Endodermal cell (in vitro differentiated cells): ENCODE measurements around the gene EFNA2. TPM values are rescaled to one million over a fixed set of nuclear protein-coding genes. Genes with fewer than 3 reads are reported as not detected.

Experiments used
- DNase-seq: peaks from one replicate; pipeline ENCODE4 v3.0.0-alpha.2; 2017
- H3K27ac ChIP-seq: 2 replicates; pipeline ENCODE4 v1.5.1; 2013; ENCODE audit warnings: mild to moderate bottlenecking, low read depth, low read length, moderate library complexity
- H3K27me3 ChIP-seq: 2 replicates; pipeline ENCODE4 v1.6.1; 2013; ENCODE audit warnings: mild to moderate bottlenecking, low read length, moderate library complexity; ENCODE audit not compliant: insufficient read depth, control insufficient read depth, poor library complexity, severe bottlenecking
- H3K36me3 ChIP-seq: 2 replicates; pipeline ENCODE4 v1.7.0; 2013; ENCODE audit warnings: mild to moderate bottlenecking, low read length, moderate library complexity; ENCODE audit not compliant: control insufficient read depth, insufficient read depth
- H3K4me1 ChIP-seq: one replicate; pipeline ENCODE4 v1.7.0; 2013; ENCODE audit warnings: low read length; ENCODE audit not compliant: control insufficient read depth, insufficient read depth
- H3K4me3 ChIP-seq: 2 replicates; pipeline ENCODE4 v1.5.1; 2013; ENCODE audit warnings: mild to moderate bottlenecking, low read length, moderate library complexity
- H3K9ac ChIP-seq: 2 replicates; pipeline ENCODE4 v1.6.1; 2013; ENCODE audit warnings: mild to moderate bottlenecking, low read length, moderate library complexity; ENCODE audit not compliant: poor library complexity, severe bottlenecking; ENCODE audit errors: extremely low read depth
- H3K9me3 ChIP-seq: 2 replicates; pipeline ENCODE4 v1.6.1; 2013; ENCODE audit warnings: mild to moderate bottlenecking, low read length, moderate library complexity; ENCODE audit not compliant: control insufficient read depth
- H3K27ac Mint-ChIP-seq: 2 replicates; pipeline ENCODE4 v1.8.0; 2020; ENCODE audit warnings: mixed read lengths
- H3K27me3 Mint-ChIP-seq: 2 replicates; pipeline ENCODE4 v1.8.0; 2021; ENCODE audit warnings: mild to moderate bottlenecking, mixed read lengths; ENCODE audit not compliant: insufficient read depth
- H3K36me3 Mint-ChIP-seq: 2 replicates; pipeline ENCODE4 v1.8.0; 2020; ENCODE audit warnings: low read depth, mixed read lengths
- H3K4me1 Mint-ChIP-seq: 2 replicates; pipeline ENCODE4 v1.8.0; 2020; ENCODE audit warnings: mixed read lengths
- H3K4me3 Mint-ChIP-seq: 2 replicates; pipeline ENCODE4 v1.8.0; 2020; ENCODE audit warnings: mild to moderate bottlenecking, moderate library complexity, mixed read lengths
- H3K9me3 Mint-ChIP-seq: 2 replicates; pipeline ENCODE4 v1.8.0; 2020; ENCODE audit warnings: mild to moderate bottlenecking, mixed read lengths
- WGBS, 2 experiments: methylation state at CpG; one replicate each; pipeline versions ENCODE4 v1.1.5 to v1.1.7; 2013; ENCODE audit warnings: missing lambda C conversion rate in 2 of 2, mixed read lengths in 1 of 2; ENCODE audit not compliant: insufficient coverage in 1 of 2, insufficient read length in 1 of 2; 5-methylcytosine and 5-hydroxymethylcytosine counted together
- total RNA-seq, 2 donors: library from RNA; stranded (reverse); fragmentation: NEBNext Ultra II Directional in 1 of 2; extraction: Animal tissue kit (Norgen Biotek cat#: 25700) in 1 of 2; gene quantifications; 2 replicates in 1 of 2; 3 replicates in 1 of 2; pipeline ENCODE4 v1.2.1, GENCODE V29; 2021
- TF ChIP-seq, protein P1 (sequence below): fragments of 200-600 bp; sonication (generic); conservative IDR thresholded peaks from 2 replicates; pipeline ENCODE4 v1.5.0; 2021; ENCODE audit warnings: antibody characterized with exemption, mild to moderate bottlenecking

The EFNA2 gene
- total RNA-seq, 2 donors from 2014 or later, result 28.6 to 30.7 TPM

DNA sequence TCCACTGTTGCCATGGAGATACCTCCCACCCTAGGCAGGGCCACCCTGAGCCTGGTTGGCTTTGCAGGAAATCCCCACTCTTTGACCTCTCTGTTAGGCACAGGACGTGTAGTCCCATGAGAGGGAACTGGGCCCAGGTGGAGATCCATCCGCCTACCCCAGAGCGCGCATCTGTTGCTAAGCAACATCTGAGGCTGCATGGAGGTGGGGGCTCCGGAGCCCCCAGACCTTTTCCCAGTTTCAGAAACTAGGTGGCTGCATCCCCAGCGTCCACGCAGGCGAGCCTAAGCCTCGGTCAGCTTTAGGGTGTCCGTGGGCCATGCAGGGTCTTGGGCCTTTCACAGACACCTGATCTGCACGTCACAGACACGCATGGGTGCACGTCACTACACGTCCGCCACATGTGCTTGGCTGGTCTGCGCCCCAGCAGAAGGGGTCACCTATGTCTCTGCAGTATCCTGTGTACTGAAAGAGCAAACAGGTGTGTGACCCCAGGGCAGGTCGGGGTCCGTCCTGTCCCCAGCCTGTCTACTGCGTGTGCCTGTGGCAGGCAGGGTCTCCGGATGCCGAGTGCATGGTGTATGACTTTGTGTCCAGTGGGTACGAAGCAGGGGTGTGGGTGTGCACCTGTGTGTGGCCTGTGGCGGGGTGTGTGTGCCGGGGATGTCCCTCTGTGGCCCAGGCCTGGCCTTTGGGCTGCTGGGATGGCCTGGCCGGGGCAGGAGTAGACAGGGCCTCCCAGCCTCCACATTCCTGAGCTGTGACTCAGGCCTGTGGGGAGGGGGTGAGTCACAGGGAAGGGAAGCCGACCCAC is 20.7 kb upstream of the EFNA2 start:
- Mint-ChIP-seq H3K4me3 (peak overlapping the region; percentile 51), H3K36me3 (peaks cover 4% of the 10 kb centered on the region), H3K27ac (peak overlapping the region; percentile 95), H3K27me3 (peaks cover 17% of the 10 kb centered on the region), H3K4me1 (peaks cover 32% of the 10 kb centered on the region), H3K9me3 (no peaks in the 10 kb centered on the region)
- TF ChIP-seq, protein P1, sequence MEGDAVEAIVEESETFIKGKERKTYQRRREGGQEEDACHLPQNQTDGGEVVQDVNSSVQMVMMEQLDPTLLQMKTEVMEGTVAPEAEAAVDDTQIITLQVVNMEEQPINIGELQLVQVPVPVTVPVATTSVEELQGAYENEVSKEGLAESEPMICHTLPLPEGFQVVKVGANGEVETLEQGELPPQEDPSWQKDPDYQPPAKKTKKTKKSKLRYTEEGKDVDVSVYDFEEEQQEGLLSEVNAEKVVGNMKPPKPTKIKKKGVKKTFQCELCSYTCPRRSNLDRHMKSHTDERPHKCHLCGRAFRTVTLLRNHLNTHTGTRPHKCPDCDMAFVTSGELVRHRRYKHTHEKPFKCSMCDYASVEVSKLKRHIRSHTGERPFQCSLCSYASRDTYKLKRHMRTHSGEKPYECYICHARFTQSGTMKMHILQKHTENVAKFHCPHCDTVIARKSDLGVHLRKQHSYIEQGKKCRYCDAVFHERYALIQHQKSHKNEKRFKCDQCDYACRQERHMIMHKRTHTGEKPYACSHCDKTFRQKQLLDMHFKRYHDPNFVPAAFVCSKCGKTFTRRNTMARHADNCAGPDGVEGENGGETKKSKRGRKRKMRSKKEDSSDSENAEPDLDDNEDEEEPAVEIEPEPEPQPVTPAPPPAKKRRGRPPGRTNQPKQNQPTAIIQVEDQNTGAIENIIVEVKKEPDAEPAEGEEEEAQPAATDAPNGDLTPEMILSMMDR, result no peak
- H3K4me3 ChIP-seq, result no peak overlapping the region
- peaks cover 26% of the 10 kb centered on the region for H3K4me1 ChIP-seq
- peak overlapping the region; percentile 39 for H3K9ac ChIP-seq
- peak; percentile 94 for DNase-seq
- H3K9me3 ChIP-seq, result no peaks in the 10 kb centered on the region
- WGBS, 2 experiments, result 59 to 76% methylated on average over 16 to 26 of the region's 26 CpGs
- H3K27me3 ChIP-seq, result peaks cover 9% of the 10 kb centered on the region
- H3K36me3 ChIP-seq, result no peaks in the 10 kb centered on the region
- H3K27ac ChIP-seq, result peak overlapping the region; percentile 62

DNA sequence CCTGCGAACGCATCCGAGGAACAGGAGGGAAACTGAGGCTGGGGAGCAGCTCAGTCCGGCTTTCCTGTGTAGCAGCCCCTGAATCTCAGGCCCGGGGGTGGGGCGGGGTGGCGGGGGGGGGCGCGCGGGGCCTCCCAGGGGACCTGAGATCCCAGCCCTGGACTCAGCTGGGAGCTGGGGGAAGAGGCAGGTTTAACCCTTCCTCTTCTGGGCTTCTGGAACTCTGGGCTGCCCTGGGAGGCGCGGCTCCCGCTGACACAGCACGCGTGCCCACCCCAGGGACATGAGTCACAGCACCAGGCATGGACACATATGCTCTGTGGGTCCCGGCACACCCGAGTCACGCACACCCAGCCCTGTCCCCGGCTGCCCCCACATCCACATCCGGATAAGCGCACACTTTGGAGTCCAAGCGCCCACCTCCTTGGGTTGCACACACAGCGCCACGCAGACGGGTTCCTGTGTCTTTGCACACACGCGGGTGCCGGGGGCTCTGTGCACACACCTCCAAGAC is 20.0 kb upstream of the EFNA2 start:
- peak overlapping the region; percentile 51 for H3K4me3 Mint-ChIP-seq
- Histone ChIP-seq H3K9me3 (no peaks in the 10 kb centered on the region), H3K9ac (peak overlapping the region; percentile 57), H3K4me1 (peaks cover 26% of the 10 kb centered on the region), H3K27ac (peak overlapping the region; percentile 69), H3K4me3 (peak overlapping the region; percentile 76), H3K27me3 (peaks cover 9% of the 10 kb centered on the region), H3K36me3 (peaks cover 3% of the 10 kb centered on the region)
- WGBS, 2 experiments, result 6 to 20% methylated on average over 18 to 26 of the region's 28 CpGs
- TF ChIP-seq, protein P1, result no peak
- peaks cover 36% of the 10 kb centered on the region for H3K4me1 Mint-ChIP-seq
- peak overlapping the region; percentile 95 for H3K27ac Mint-ChIP-seq
- H3K27me3 Mint-ChIP-seq, result peaks cover 17% of the 10 kb centered on the region
- no peaks in the 10 kb centered on the region for H3K9me3 Mint-ChIP-seq
- H3K36me3 Mint-ChIP-seq, result peaks cover 10% of the 10 kb centered on the region
- DNase-seq, result no peak

DNA sequence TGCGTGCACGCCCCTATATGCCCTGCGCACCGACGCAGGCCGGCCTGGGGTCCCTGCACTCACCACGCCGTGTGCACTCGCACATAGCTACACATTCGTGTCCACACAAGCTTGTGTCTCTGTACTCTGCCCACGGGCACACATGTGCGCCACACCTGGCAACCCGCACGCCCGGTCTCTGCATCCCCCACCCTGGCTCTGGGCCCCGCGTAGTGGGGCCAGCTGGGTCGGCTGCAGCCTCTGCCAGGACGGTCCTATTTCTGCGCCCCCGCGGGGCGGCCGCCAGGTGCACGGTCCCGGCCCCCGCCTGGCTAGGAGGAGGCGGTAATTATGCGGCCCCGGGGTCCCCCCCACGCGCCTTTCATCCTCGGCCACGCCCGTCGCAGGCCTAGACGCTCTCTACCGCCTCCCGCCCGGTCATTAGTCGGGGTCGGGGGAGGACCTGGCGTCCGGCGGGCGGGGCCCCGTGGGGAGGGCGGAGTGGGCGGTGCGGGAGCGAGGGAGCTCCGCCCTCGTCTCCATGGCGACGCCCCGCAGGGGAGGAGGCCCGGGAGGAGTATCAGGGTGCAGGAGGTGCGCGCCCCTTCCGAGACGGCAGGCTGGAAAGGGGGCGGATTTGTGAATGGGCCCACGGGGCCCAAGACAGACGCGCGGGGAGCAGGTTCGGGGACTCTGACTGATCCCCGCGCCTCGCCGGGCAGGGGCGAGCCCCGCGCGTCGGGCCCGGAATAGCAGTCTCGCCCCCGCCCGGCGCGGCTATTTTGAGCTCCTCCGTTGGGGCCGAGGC is 19.4 kb upstream of the EFNA2 start:
- H3K4me3 Mint-ChIP-seq, result peak overlapping the region; percentile 51
- H3K27me3 Mint-ChIP-seq, result peaks cover 17% of the 10 kb centered on the region
- TF ChIP-seq, protein P1, result no peak
- peak overlapping the region; percentile 57 for H3K9ac ChIP-seq
- no peaks in the 10 kb centered on the region for H3K9me3 Mint-ChIP-seq
- peak overlapping the region; percentile 76 for H3K4me3 ChIP-seq
- H3K36me3 Mint-ChIP-seq, result peaks cover 16% of the 10 kb centered on the region
- H3K27ac ChIP-seq, result peak overlapping the region; percentile 69
- H3K27ac Mint-ChIP-seq, result peak overlapping the region; percentile 89
- no peaks in the 10 kb centered on the region for H3K9me3 ChIP-seq
- 5 to 6% methylated on average over 40 to 84 of the region's 84 CpGs for WGBS, 2 experiments
- H3K27me3 ChIP-seq, result peaks cover 9% of the 10 kb centered on the region
- H3K4me1 Mint-ChIP-seq, result peaks cover 37% of the 10 kb centered on the region
- DNase-seq, result peak; percentile 95
- peaks cover 10% of the 10 kb centered on the region for H3K36me3 ChIP-seq
- H3K4me1 ChIP-seq, result peaks cover 26% of the 10 kb centered on the region
